WI38 (cell line): ENCODE results near the gene OR2F2.

ENCODE experiments used
- H3K4me3 ChIP-seq: 2 replicates; pipeline ENCODE4 v1.5.1; 2011; ENCODE audit warnings: low read depth, mild to moderate bottlenecking, control low read depth, low read length
- CTCF ChIP-seq: IDR thresholded peaks from 2 replicates; pipeline ENCODE4 v1.5.1; 2012; ENCODE audit warnings: low read depth, mild to moderate bottlenecking, control low read depth, low read length

Gene OR2F2

GRCh38 chr7:143938379-143939243 lies 3.6 kb downstream of the OR2F2 start:
- no peak overlapping the region for H3K4me3 ChIP-seq
- no peak for TF ChIP-seq CTCF

GRCh38 chr7:143945423-143945822 lies 10.4 kb downstream of the OR2F2 start:
- no peak overlapping the region for H3K4me3 ChIP-seq
- no peak for TF ChIP-seq CTCF

- H3K4me3 ChIP-seq, result no peak overlapping the region
- TF ChIP-seq CTCF, result no peak
Observed at GRCh38 chr7:143947111-143947510, 12.1 kb downstream of the OR2F2 start.

- no peak overlapping the region for H3K4me3 ChIP-seq
- TF ChIP-seq CTCF, result no peak
Observed at GRCh38 chr7:143948733-143949132, 13.7 kb downstream of the OR2F2 start.

- TF ChIP-seq CTCF, result no peak
- H3K4me3 ChIP-seq, result no peak overlapping the region
Observed at GRCh38 chr7:143953421-143953820, 18.4 kb downstream of the OR2F2 start.

- no peak overlapping the region for H3K4me3 ChIP-seq
- TF ChIP-seq CTCF, result no peak
Observed at GRCh38 chr7:143954135-143954534, 19.1 kb downstream of the OR2F2 start.

- TF ChIP-seq CTCF, result no peak
- no peak within 1 kb of the TSS for H3K4me3 ChIP-seq
Observed at GRCh38 chr7:143954544-143954943, 19.5 kb downstream of the OR2F2 start, which contains the start of gene OR2F1. OR2F1 (plus strand) TSS chr7:143954844; CDS start chr7:143959971, 5,127 bp downstream.
